ENCODE data around the gene DRG2.

Gene DRG2

DNA sequence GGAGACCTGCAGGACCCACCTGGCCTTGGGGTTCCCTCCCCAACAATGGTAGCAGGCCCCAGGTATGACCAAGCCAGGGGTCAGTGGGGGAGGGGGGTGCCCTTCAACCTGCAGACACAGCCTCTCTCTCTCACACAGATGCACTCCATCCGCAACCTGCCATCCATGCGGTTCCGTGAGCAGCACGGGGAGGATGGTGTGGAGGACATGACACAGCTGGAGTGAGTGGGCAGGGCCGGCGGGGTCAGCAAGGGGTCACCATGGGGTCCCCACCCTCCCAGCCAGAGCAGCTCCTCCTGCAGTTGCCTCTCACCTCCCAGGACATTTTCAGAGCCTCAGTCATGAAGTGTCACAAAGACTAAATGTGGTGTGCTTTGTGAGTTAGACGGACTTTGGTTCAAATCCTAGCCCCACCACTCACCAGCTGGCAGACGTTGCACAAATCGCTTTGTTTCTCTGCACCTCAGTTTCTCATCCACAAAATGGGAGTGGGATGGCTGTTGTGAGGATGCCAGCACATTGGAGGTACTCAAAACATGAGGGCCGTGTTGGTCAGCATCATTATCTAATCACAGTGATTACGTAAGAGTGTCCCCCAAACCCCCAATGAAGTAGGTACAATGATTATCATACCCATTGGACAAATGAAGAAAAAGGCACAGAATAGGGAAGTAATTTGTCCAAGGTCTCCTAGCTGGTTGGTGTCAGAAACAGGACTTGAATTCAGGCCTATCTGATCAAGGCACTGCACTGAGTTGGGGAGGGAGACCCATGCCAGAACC, 36.8 kb downstream of the DRG2 start:
- Histone ChIP-seq H4K8ac (ENCODE audit: low read depth, low read length) (no peak overlapping the region), H3K23ac (ENCODE audit: low read depth, low read length, poor library complexity) (peak overlapping the region; percentile 34), H3K4me1 (ENCODE audit: control insufficient read depth in 2 of 2, insufficient read depth in 1 of 2, low read depth in 1 of 2, low read length in 2 of 2) (peaks cover 0 to 2% of the 10 kb centered on the region in 2 donors), H2AK5ac (ENCODE audit: low read depth, low read length) (peak overlapping the region; percentile 74), H3K18ac (ENCODE audit: low read length) (peak overlapping the region; percentile 44), H3K27me3 (ENCODE audit: control insufficient read depth in 3 of 3, insufficient read depth in 3 of 3, low read depth in 1 of 3, low read length in 3 of 3) (peaks cover 0 to 41% (median 0%) of the 10 kb centered on the region in 3 experiments), H3K4me2 (ENCODE audit: insufficient read depth, low read length, poor library complexity, severe bottlenecking) (no peak overlapping the region), H2AFZ (ENCODE audit: low read length) (no peak overlapping the region), H3K79me1 (ENCODE audit: low read depth, low read length) (no peaks in the 10 kb centered on the region), H2BK5ac (ENCODE audit: low read length) (no peak overlapping the region), H3K4ac (ENCODE audit: low read length) (peak overlapping the region; percentile 42), H3K27ac (replicated peaks; ENCODE audit: low read length) (no peak overlapping the region), H3K4me3 (ENCODE audit: low read length in 2 of 2) (no peak overlapping the region), H3K36me3 (replicated peaks in 1 of 2; ENCODE audit: control insufficient read depth in 2 of 2, insufficient read depth in 2 of 2, low read length in 2 of 2) (no peaks in the 10 kb centered on the region), H2BK15ac (ENCODE audit: low read length) (no peak overlapping the region), H3K9ac (ENCODE audit: low read depth, low read length, poor library complexity) (no peak overlapping the region), H3K14ac (ENCODE audit: low read length) (no peak overlapping the region), H2BK120ac (ENCODE audit: low read depth, low read length) (no peak overlapping the region), H4K91ac (ENCODE audit: low read depth, low read length, poor library complexity) (no peak overlapping the region), H3K9me3 (replicated peaks in 1 of 2; ENCODE audit: control insufficient read depth in 2 of 2, insufficient read depth in 1 of 2, low read depth in 1 of 2, low read length in 2 of 2) (peaks cover 7% of the 10 kb centered on the region in 2 donors), H2BK12ac (ENCODE audit: low read length) (peak overlapping the region; percentile 86)
- DNase-seq (ENCODE audit: low spot score): no peak
- WGBS, 2 donors (ENCODE audit: extremely low coverage in 2 of 2, insufficient read length in 2 of 2, insufficient replicate concordance in 1 of 2): no CpG with 5 or more reads among the region's 11 CpGs

DNA sequence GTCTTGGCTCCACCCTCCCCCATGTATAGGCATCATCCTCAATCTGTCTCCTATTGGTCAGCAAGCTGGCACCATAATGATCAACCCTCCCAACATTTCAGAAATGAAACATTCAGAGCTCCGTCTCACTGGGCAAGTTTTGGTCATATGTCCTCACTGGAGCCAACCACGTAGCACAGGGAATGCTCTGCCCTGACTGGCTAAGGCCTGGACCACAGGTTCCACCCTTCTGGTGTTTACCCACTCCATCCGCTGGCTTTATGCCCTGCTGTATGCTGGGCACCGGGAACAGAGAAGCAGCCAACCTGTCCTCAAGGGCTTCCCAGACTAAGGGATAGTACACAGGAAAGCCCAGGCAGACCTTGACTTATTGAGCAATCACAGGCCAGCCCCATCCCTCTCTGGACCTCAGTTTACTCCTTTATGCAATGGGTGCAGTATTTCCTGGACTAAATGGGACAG, 41.3 kb downstream of the DRG2 start:
- Histone ChIP-seq H3K4me1 (ENCODE audit: control insufficient read depth in 2 of 2, insufficient read depth in 1 of 2, low read depth in 1 of 2, low read length in 2 of 2) (peaks cover 0 to 2% of the 10 kb centered on the region in 2 donors), H2BK15ac (ENCODE audit: low read length) (no peak overlapping the region), H2BK12ac (ENCODE audit: low read length) (no peak overlapping the region), H4K91ac (ENCODE audit: low read depth, low read length, poor library complexity) (no peak overlapping the region), H3K79me1 (ENCODE audit: low read depth, low read length) (no peaks in the 10 kb centered on the region), H2AFZ (ENCODE audit: low read length) (no peak overlapping the region), H2AK5ac (ENCODE audit: low read depth, low read length) (no peak overlapping the region), H3K23ac (ENCODE audit: low read depth, low read length, poor library complexity) (no peak overlapping the region), H3K9me3 (replicated peaks in 1 of 2; ENCODE audit: control insufficient read depth in 2 of 2, insufficient read depth in 1 of 2, low read depth in 1 of 2, low read length in 2 of 2) (no peaks in the 10 kb centered on the region), H4K8ac (ENCODE audit: low read depth, low read length) (no peak overlapping the region), H2BK120ac (ENCODE audit: low read depth, low read length) (no peak overlapping the region), H3K18ac (ENCODE audit: low read length) (no peak overlapping the region), H3K14ac (ENCODE audit: low read length) (peak overlapping the region; percentile 49), H3K4ac (ENCODE audit: low read length) (no peak overlapping the region), H3K36me3 (replicated peaks in 1 of 2; ENCODE audit: control insufficient read depth in 2 of 2, insufficient read depth in 2 of 2, low read length in 2 of 2) (no peaks in the 10 kb centered on the region), H3K9ac (ENCODE audit: low read depth, low read length, poor library complexity) (no peak overlapping the region), H2BK5ac (ENCODE audit: low read length) (no peak overlapping the region), H3K27ac (replicated peaks; ENCODE audit: low read length) (no peak overlapping the region), H3K4me3 (ENCODE audit: low read length in 2 of 2) (no peak overlapping the region), H3K27me3 (ENCODE audit: control insufficient read depth in 3 of 3, insufficient read depth in 3 of 3, low read depth in 1 of 3, low read length in 3 of 3) (peaks cover 0 to 62% (median 0%) of the 10 kb centered on the region in 3 experiments), H3K4me2 (ENCODE audit: insufficient read depth, low read length, poor library complexity, severe bottlenecking) (no peak overlapping the region)
- WGBS, 2 donors (ENCODE audit: extremely low coverage in 2 of 2, insufficient read length in 2 of 2, insufficient replicate concordance in 1 of 2): no CpG with 5 or more reads among the region's 4 CpGs
- no peak for DNase-seq (ENCODE audit: low spot score)

DNA sequence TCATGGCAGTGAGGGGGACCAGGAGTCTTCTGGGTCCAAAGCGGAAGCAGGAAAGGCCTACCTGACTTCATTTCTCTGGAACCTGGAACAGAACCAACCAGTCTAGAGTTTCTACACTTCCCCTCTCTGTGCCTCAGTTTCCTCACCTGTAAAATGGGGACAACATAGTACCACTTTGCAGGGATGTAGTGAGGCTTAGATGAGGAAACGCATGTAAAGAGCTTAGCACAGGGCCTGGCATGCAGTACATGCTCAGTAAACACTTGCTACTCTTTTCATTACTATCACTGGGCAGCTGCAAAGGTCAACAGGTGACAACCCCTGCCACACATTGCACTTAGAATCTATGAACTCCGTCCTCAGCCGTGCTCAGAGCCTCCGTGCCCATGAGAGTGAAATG, 45.0 kb downstream of the DRG2 start:
- Histone ChIP-seq H3K18ac (ENCODE audit: low read length) (no peak overlapping the region), H3K23ac (ENCODE audit: low read depth, low read length, poor library complexity) (no peak overlapping the region), H3K9ac (ENCODE audit: low read depth, low read length, poor library complexity) (no peak overlapping the region), H2BK5ac (ENCODE audit: low read length) (no peak overlapping the region), H4K91ac (ENCODE audit: low read depth, low read length, poor library complexity) (no peak overlapping the region), H3K79me1 (ENCODE audit: low read depth, low read length) (no peaks in the 10 kb centered on the region), H3K4me1 (ENCODE audit: control insufficient read depth in 2 of 2, insufficient read depth in 1 of 2, low read depth in 1 of 2, low read length in 2 of 2) (no peaks in the 10 kb centered on the region), H3K4me3 (ENCODE audit: low read length in 2 of 2) (no peak overlapping the region), H2AK5ac (ENCODE audit: low read depth, low read length) (no peak overlapping the region), H3K4me2 (ENCODE audit: insufficient read depth, low read length, poor library complexity, severe bottlenecking) (no peak overlapping the region), H3K4ac (ENCODE audit: low read length) (no peak overlapping the region), H2BK120ac (ENCODE audit: low read depth, low read length) (no peak overlapping the region), H3K27ac (replicated peaks; ENCODE audit: low read length) (no peak overlapping the region), H2BK12ac (ENCODE audit: low read length) (no peak overlapping the region), H3K36me3 (replicated peaks in 1 of 2; ENCODE audit: control insufficient read depth in 2 of 2, insufficient read depth in 2 of 2, low read length in 2 of 2) (no peaks in the 10 kb centered on the region), H3K14ac (ENCODE audit: low read length) (no peak overlapping the region), H2AFZ (ENCODE audit: low read length) (no peak overlapping the region), H4K8ac (ENCODE audit: low read depth, low read length) (no peak overlapping the region), H3K27me3 (ENCODE audit: control insufficient read depth in 3 of 3, insufficient read depth in 3 of 3, low read depth in 1 of 3, low read length in 3 of 3) (peaks cover 0 to 53% (median 0%) of the 10 kb centered on the region in 3 experiments), H3K9me3 (replicated peaks in 1 of 2; ENCODE audit: control insufficient read depth in 2 of 2, insufficient read depth in 1 of 2, low read depth in 1 of 2, low read length in 2 of 2) (no peaks in the 10 kb centered on the region), H2BK15ac (ENCODE audit: low read length) (no peak overlapping the region)
- DNase-seq (ENCODE audit: low spot score): no peak
- WGBS, 2 donors (ENCODE audit: extremely low coverage in 2 of 2, insufficient read length in 2 of 2, insufficient replicate concordance in 1 of 2): no CpG with 5 or more reads among the region's 5 CpGs

DNA sequence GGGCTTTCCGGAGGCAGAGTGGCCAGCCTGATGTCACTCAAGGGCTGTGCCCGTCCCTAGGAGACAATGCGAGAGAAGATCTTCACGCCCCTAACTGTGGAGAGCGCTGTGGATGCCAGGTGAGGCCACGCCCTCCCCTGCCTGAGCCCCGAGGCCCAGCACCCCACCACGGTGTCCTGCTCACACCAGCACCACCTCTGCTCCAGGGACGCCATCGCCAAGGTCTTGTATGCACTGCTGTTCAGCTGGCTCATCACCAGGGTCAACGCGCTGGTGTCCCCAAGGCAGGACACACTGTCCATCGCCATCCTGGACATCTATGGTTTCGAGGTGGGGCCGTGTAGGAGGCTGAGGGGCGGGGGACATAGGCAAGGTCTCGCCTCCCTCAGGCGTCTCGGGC, 48.6 kb downstream of the DRG2 start:
- Histone ChIP-seq H3K9ac (ENCODE audit: low read depth, low read length, poor library complexity) (peak overlapping the region; percentile 74), H3K4me3 (ENCODE audit: low read length in 2 of 2) (no peak overlapping the region), H2AFZ (ENCODE audit: low read length) (no peak overlapping the region), H3K9me3 (replicated peaks in 1 of 2; ENCODE audit: control insufficient read depth in 2 of 2, insufficient read depth in 1 of 2, low read depth in 1 of 2, low read length in 2 of 2) (no peaks in the 10 kb centered on the region), H3K18ac (ENCODE audit: low read length) (peak overlapping the region; percentile 23), H3K4me1 (ENCODE audit: control insufficient read depth in 2 of 2, insufficient read depth in 1 of 2, low read depth in 1 of 2, low read length in 2 of 2) (no peaks in the 10 kb centered on the region), H2AK5ac (ENCODE audit: low read depth, low read length) (peak overlapping the region; percentile 77), H2BK5ac (ENCODE audit: low read length) (no peak overlapping the region), H3K79me1 (ENCODE audit: low read depth, low read length) (no peaks in the 10 kb centered on the region), H2BK120ac (ENCODE audit: low read depth, low read length) (no peak overlapping the region), H2BK12ac (ENCODE audit: low read length) (no peak overlapping the region), H3K4me2 (ENCODE audit: insufficient read depth, low read length, poor library complexity, severe bottlenecking) (no peak overlapping the region), H3K23ac (ENCODE audit: low read depth, low read length, poor library complexity) (peak overlapping the region; percentile 73), H2BK15ac (ENCODE audit: low read length) (peak overlapping the region; percentile 38), H4K91ac (ENCODE audit: low read depth, low read length, poor library complexity) (peak overlapping the region; percentile 60), H3K36me3 (replicated peaks in 1 of 2; ENCODE audit: control insufficient read depth in 2 of 2, insufficient read depth in 2 of 2, low read length in 2 of 2) (no peaks in the 10 kb centered on the region), H4K8ac (ENCODE audit: low read depth, low read length) (peak overlapping the region; percentile 88), H3K14ac (ENCODE audit: low read length) (peak overlapping the region; percentile 10), H3K27me3 (ENCODE audit: control insufficient read depth in 3 of 3, insufficient read depth in 3 of 3, low read depth in 1 of 3, low read length in 3 of 3) (peaks cover 0 to 31% (median 0%) of the 10 kb centered on the region in 3 experiments), H3K27ac (replicated peaks; ENCODE audit: low read length) (no peak overlapping the region), H3K4ac (ENCODE audit: low read length) (no peak overlapping the region)
- DNase-seq (ENCODE audit: low spot score): no peak
- no CpG with 5 or more reads among the region's 19 CpGs for WGBS, 2 donors (ENCODE audit: extremely low coverage in 2 of 2, insufficient read length in 2 of 2, insufficient replicate concordance in 1 of 2)

Measured in neuronal stem cell (in vitro differentiated cells).